ENCODE results near the gene TEKT1.

Gene TEKT1

GRCh38 chr17:6812295-6812694 is 19.2 kb downstream of the TEKT1 start (continued):
- TF ChIP-seq ZNF670 (tag by site-specific recombination; IDR thresholded peaks at IDR 0.05; ENCODE audit: low read depth) (no peak), MEIS1 (CRISPR knock-in tag; IDR thresholded peaks at IDR 0.05; ENCODE audit: borderline replicate concordance) (no peak)

DNA sequence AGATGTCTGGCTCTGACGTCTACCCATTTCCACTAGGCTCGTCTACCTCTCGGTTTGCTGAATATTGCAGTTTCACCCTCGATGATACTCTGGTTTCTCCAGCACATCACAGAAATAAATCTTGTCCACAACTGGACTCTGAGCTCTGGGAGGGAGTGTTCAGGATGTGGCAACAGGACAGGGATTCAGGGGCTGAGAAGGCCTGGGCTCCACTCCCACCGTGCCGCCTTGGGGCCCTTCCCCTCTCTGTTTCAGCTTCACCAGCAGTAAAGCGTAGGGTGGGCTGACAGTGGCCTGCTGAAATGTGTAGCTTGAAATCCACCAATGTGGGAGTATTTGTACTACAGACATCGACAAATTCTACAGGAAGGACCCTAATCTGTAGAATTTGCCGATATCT is 20.0 kb downstream of the TEKT1 start:
- Histone ChIP-seq H3K4me1 (ENCODE audit: control insufficient read depth, insufficient read depth, low read length) (no peaks in the 10 kb centered on the region), H3K27ac (ENCODE audit: extremely low read depth, low read depth, low read length) (no peak overlapping the region), H3K9me3 (ENCODE audit: control insufficient read depth, insufficient read depth, low read depth, low read length) (no peaks in the 10 kb centered on the region), H3K36me3 (ENCODE audit: control insufficient read depth in 2 of 2, insufficient read depth in 1 of 2, low read length in 2 of 2) (no peaks in the 10 kb centered on the region), H3K4me3 (ENCODE audit: low read depth, low read length) (no peak overlapping the region)
- POLR2A ChIA-PET: interaction anchor here (0.9 kb wide), 1 partner anchor 12 kb away, joined by 3 read pairs; no protein-coding TSS in a partner anchor
- CTCF ChIA-PET: interaction anchor here (1.1 kb wide), 1 partner anchor 32 kb away, joined by 3 read pairs; no protein-coding TSS in a partner anchor
- TF ChIP-seq ZNF114 (tag by site-specific recombination; IDR thresholded peaks at IDR 0.05) (no peak), ZSCAN23 (tag by site-specific recombination; IDR thresholded peaks at IDR 0.05) (no peak), ZSCAN30 (tag by site-specific recombination; IDR thresholded peaks at IDR 0.05) (no peak), GFI1B (tag by site-specific recombination; IDR thresholded peaks at IDR 0.05) (no peak), SCRT1 (tag by site-specific recombination; IDR thresholded peaks at IDR 0.05; ENCODE audit: borderline replicate concordance) (no peak), ZNF596 (tag by site-specific recombination; IDR thresholded peaks at IDR 0.05) (no peak), ZNF48 (tag by site-specific recombination; IDR thresholded peaks at IDR 0.05) (no peak), MZF1 (tag by site-specific recombination; IDR thresholded peaks at IDR 0.05; ENCODE audit: borderline replicate concordance) (no peak), ZNF76 (tag by site-specific recombination; IDR thresholded peaks at IDR 0.05; ENCODE audit: borderline replicate concordance, low read depth) (no peak), ZNF530 (tag by site-specific recombination; IDR thresholded peaks at IDR 0.05; ENCODE audit: low read depth) (no peak), SALL2 (tag by site-specific recombination; IDR thresholded peaks at IDR 0.05; ENCODE audit: borderline replicate concordance) (no peak), ZNF239 (tag by site-specific recombination; IDR thresholded peaks at IDR 0.05) (no peak), TSHZ1 (tag by site-specific recombination; IDR thresholded peaks at IDR 0.05; ENCODE audit: borderline replicate concordance) (no peak), ZNF202 (tag by site-specific recombination; IDR thresholded peaks at IDR 0.05; ENCODE audit: borderline replicate concordance) (no peak), ZNF654 (tag by site-specific recombination; IDR thresholded peaks at IDR 0.05; ENCODE audit: low read depth) (no peak), ZNF324 (tag by site-specific recombination; IDR thresholded peaks at IDR 0.05) (no peak), ZNF433 (tag by site-specific recombination; IDR thresholded peaks at IDR 0.05; ENCODE audit: low read depth) (no peak), ZNF248 (tag by site-specific recombination; IDR thresholded peaks at IDR 0.05) (no peak)

DNA sequence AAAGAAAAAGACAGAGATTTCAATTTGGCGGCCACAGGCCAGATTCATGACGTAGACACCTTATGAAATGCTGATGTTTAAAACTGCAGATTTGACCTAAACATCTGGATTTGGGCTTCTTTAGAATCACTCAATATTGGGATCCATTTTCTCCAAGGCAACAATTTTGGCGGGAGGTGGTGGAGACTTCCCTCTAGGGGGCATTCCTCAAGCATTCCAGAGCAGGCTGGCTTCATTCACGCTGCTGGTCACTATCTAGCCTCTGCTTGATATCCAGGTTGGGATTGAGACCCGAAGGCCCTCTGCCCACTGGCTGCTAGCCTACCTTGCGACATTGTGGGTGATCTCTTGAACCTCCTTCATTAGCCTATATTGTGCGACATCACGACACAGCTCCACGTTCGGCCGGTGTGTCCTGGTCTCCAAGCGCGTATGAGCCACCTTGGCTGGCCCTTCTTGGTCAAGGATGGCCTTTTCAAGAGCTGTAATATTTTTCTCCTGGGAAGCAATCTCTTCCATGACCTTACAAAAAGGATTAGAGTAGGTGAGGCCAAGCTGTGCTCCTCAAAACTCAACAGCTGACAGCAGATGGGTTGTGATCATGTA is 31.0 kb downstream of the TEKT1 start:
- Histone ChIP-seq H3K9me3 (ENCODE audit: control insufficient read depth, insufficient read depth, low read depth, low read length) (no peaks in the 10 kb centered on the region), H3K4me3 (ENCODE audit: low read depth, low read length) (no peak overlapping the region), H3K4me1 (ENCODE audit: control insufficient read depth, insufficient read depth, low read length) (no peaks in the 10 kb centered on the region), H3K27ac (ENCODE audit: extremely low read depth, low read depth, low read length) (no peak overlapping the region), H3K36me3 (ENCODE audit: control insufficient read depth in 2 of 2, insufficient read depth in 1 of 2, low read length in 2 of 2) (no peaks in the 10 kb centered on the region)
- ChIA-PET CTCF (interaction anchor here (0.6 kb wide), 1 partner anchor 225 kb away, joined by 3 read pairs; no protein-coding TSS in a partner anchor), POLR2A (no interaction called here)
- TF ChIP-seq ZNF501 (tag by site-specific recombination; IDR thresholded peaks at IDR 0.05): no peak

All from HEK293 (cell line).